Neuronal stem cell (in vitro differentiated cells): ENCODE results near the gene ADGRE1.

ENCODE experiments used
- DNase-seq: peaks from one replicate; pipeline ENCODE4 v3.0.0-alpha.2; 2013; ENCODE audit warnings: low spot score
- H2AFZ ChIP-seq: one replicate; pipeline ENCODE4 v1.6.1; 2013; ENCODE audit warnings: mild to moderate bottlenecking, low read length, inconsistent platforms
- H2AK5ac ChIP-seq: 2 replicates; pipeline ENCODE4 v1.6.1; 2013; ENCODE audit warnings: low read depth, mild to moderate bottlenecking, inconsistent platforms, low read length, moderate library complexity, mixed read lengths
- H2BK120ac ChIP-seq: 2 replicates; pipeline ENCODE4 v1.6.1; 2013; ENCODE audit warnings: low read depth, mild to moderate bottlenecking, inconsistent platforms, low read length, moderate library complexity, mixed read lengths
- H2BK12ac ChIP-seq: one replicate; pipeline ENCODE4 v1.6.1; 2013; ENCODE audit warnings: low read length, inconsistent platforms
- H2BK15ac ChIP-seq: 2 replicates; pipeline ENCODE4 v1.6.1; 2013; ENCODE audit warnings: mild to moderate bottlenecking, low read length, inconsistent platforms, mixed read lengths
- H2BK5ac ChIP-seq: one replicate; pipeline ENCODE4 v1.6.1; 2013; ENCODE audit warnings: inconsistent platforms, mild to moderate bottlenecking, low read length, moderate library complexity
- H3K14ac ChIP-seq: one replicate; pipeline ENCODE4 v1.6.1; 2013; ENCODE audit warnings: low read length, inconsistent platforms
- H3K18ac ChIP-seq: 2 replicates; pipeline ENCODE4 v1.6.1; 2013; ENCODE audit warnings: low read length, inconsistent platforms
- H3K23ac ChIP-seq: 2 replicates; pipeline ENCODE4 v1.6.1; 2013; ENCODE audit warnings: low read depth, mild to moderate bottlenecking, mixed read lengths, low read length, inconsistent platforms; ENCODE audit not compliant: poor library complexity
- H3K27ac ChIP-seq: replicated peaks from 3 replicates; pipeline ENCODE4 v1.5.1; 2013; ENCODE audit warnings: low read length, inconsistent platforms
- H3K27me3 ChIP-seq, 3 experiments: 2 replicates each; pipeline ENCODE4 v1.6.1; 2013; ENCODE audit warnings: low read length in 3 of 3, mild to moderate bottlenecking in 2 of 3, inconsistent platforms in 1 of 3, low read depth in 1 of 3, mixed read lengths in 1 of 3, moderate library complexity in 1 of 3; ENCODE audit not compliant: control insufficient read depth in 3 of 3, insufficient read depth in 3 of 3
- H3K36me3 ChIP-seq, 2 donors: replicated peaks in 1 of 2; 2 replicates each; pipeline ENCODE4 v1.6.1; 2013; ENCODE audit warnings: low read length in 2 of 2; ENCODE audit not compliant: control insufficient read depth in 2 of 2, insufficient read depth in 2 of 2
- H3K4ac ChIP-seq: 2 replicates; pipeline ENCODE4 v1.6.1; 2013; ENCODE audit warnings: inconsistent platforms, mild to moderate bottlenecking, low read length, moderate library complexity
- H3K4me1 ChIP-seq, 2 donors: 1 replicate in 1 of 2; 2 replicates in 1 of 2; pipeline ENCODE4 v1.6.1; 2013; ENCODE audit warnings: low read length in 2 of 2, low read depth in 1 of 2; ENCODE audit not compliant: control insufficient read depth in 2 of 2, insufficient read depth in 1 of 2
- H3K4me2 ChIP-seq: one replicate; pipeline ENCODE4 v1.6.1; 2013; ENCODE audit warnings: mild to moderate bottlenecking, low read length, inconsistent platforms; ENCODE audit not compliant: insufficient read depth, poor library complexity, severe bottlenecking
- H3K4me3 ChIP-seq, 2 donors: 2 replicates each; pipeline ENCODE4 v1.5.1; 2013; ENCODE audit warnings: low read length in 2 of 2, mild to moderate bottlenecking in 2 of 2, inconsistent platforms in 1 of 2, moderate library complexity in 1 of 2
- H3K79me1 ChIP-seq: one replicate; pipeline ENCODE4 v1.6.1; 2013; ENCODE audit warnings: low read depth, mild to moderate bottlenecking, inconsistent platforms, low read length, moderate library complexity
- H3K9ac ChIP-seq: one replicate; pipeline ENCODE4 v1.6.1; 2013; ENCODE audit warnings: mild to moderate bottlenecking, low read depth, low read length, inconsistent platforms; ENCODE audit not compliant: poor library complexity
- H3K9me3 ChIP-seq, 2 donors: replicated peaks in 1 of 2; 2 replicates each; pipeline versions ENCODE3 to v1.6.1; 2013; ENCODE audit warnings: low read length in 2 of 2, mild to moderate bottlenecking in 2 of 2, inconsistent platforms in 1 of 2, low read depth in 1 of 2, mixed read lengths in 1 of 2, moderate library complexity in 1 of 2; ENCODE audit not compliant: control insufficient read depth in 2 of 2, insufficient read depth in 1 of 2
- H4K8ac ChIP-seq: one replicate; pipeline ENCODE4 v1.6.1; 2013; ENCODE audit warnings: low read depth, mild to moderate bottlenecking, inconsistent platforms, low read length, moderate library complexity
- H4K91ac ChIP-seq: one replicate; pipeline ENCODE4 v1.6.1; 2013; ENCODE audit warnings: low read length, low read depth, mild to moderate bottlenecking, inconsistent platforms; ENCODE audit not compliant: poor library complexity
- WGBS, 2 donors: extraction: QIAGEN DNeasy Blood & Tissue Kit; methylation state at CpG; one replicate each; pipeline ENCODE4 v1.1.7; 2013; ENCODE audit warnings: missing lambda C conversion rate in 2 of 2, mixed read lengths in 1 of 2; ENCODE audit not compliant: insufficient read length in 2 of 2, insufficient replicate concordance in 1 of 2; ENCODE audit errors: extremely low coverage in 2 of 2; 5-methylcytosine and 5-hydroxymethylcytosine counted together

ADGRE1 gene

GRCh38 chr19:6852001-6852400 lies 35.4 kb upstream of the ADGRE1 start:
- H3K18ac ChIP-seq: no peak overlapping the region
- peaks cover 0 to 6% of the 10 kb centered on the region in 2 donors for H3K9me3 ChIP-seq
- H3K27ac ChIP-seq: no peak overlapping the region
- WGBS, 2 donors: no CpG with 5 or more reads among the region's 1 CpG
- H2BK120ac ChIP-seq: no peak overlapping the region
- no peak overlapping the region for H3K4me2 ChIP-seq
- no peak for DNase-seq
- no peaks in the 10 kb centered on the region for H3K36me3 ChIP-seq
- H3K9ac ChIP-seq: no peak overlapping the region
- no peak overlapping the region for H3K4me3 ChIP-seq
- no peak overlapping the region for H4K8ac ChIP-seq
- H2AFZ ChIP-seq: no peak overlapping the region
- H2AK5ac ChIP-seq: no peak overlapping the region
- no peak overlapping the region for H2BK12ac ChIP-seq
- no peak overlapping the region for H3K14ac ChIP-seq
- H4K91ac ChIP-seq: no peak overlapping the region
- H3K4ac ChIP-seq: no peak overlapping the region
- no peaks in the 10 kb centered on the region for H3K4me1 ChIP-seq
- no peak overlapping the region for H2BK5ac ChIP-seq
- no peaks in the 10 kb centered on the region for H3K79me1 ChIP-seq
- no peak overlapping the region for H3K23ac ChIP-seq
- peaks cover 0 to 3% (median 0%) of the 10 kb centered on the region in 3 experiments for H3K27me3 ChIP-seq
- H2BK15ac ChIP-seq: no peak overlapping the region

- H3K23ac ChIP-seq: no peak overlapping the region
- no peak overlapping the region for H2AFZ ChIP-seq
- no peak overlapping the region for H3K4me3 ChIP-seq
- no peak overlapping the region for H4K8ac ChIP-seq
- H2BK12ac ChIP-seq: no peak overlapping the region
- H3K18ac ChIP-seq: no peak overlapping the region
- peaks cover 0 to 3% (median 0%) of the 10 kb centered on the region in 3 experiments for H3K27me3 ChIP-seq
- H3K4me2 ChIP-seq: no peak overlapping the region
- H2AK5ac ChIP-seq: peak overlapping the region; percentile 43
- H3K9me3 ChIP-seq: peaks cover 0 to 6% of the 10 kb centered on the region in 2 donors
- peak overlapping the region; percentile 12 for H3K9ac ChIP-seq
- H2BK120ac ChIP-seq: no peak overlapping the region
- H3K14ac ChIP-seq: no peak overlapping the region
- peak overlapping the region; percentile 53 for H3K4ac ChIP-seq
- no CpG with 5 or more reads among the region's 11 CpGs for WGBS, 2 donors
- H3K36me3 ChIP-seq: no peaks in the 10 kb centered on the region
- no peak overlapping the region for H3K27ac ChIP-seq
- H4K91ac ChIP-seq: no peak overlapping the region
- no peak overlapping the region for H2BK15ac ChIP-seq
- H3K4me1 ChIP-seq: no peaks in the 10 kb centered on the region
- H3K79me1 ChIP-seq: no peaks in the 10 kb centered on the region
- no peak for DNase-seq
- no peak overlapping the region for H2BK5ac ChIP-seq
Observed at GRCh38 chr19:6853868-6854267, 33.5 kb upstream of the ADGRE1 start.

- Histone ChIP-seq H4K91ac (no peak overlapping the region), H3K23ac (no peak overlapping the region), H3K18ac (no peak overlapping the region), H3K9me3 (peaks cover 0 to 6% of the 10 kb centered on the region in 2 donors), H3K4me2 (no peak overlapping the region), H4K8ac (no peak overlapping the region), H3K4ac (no peak overlapping the region), H2BK5ac (no peak overlapping the region), H2AK5ac (no peak overlapping the region), H3K36me3 (no peaks in the 10 kb centered on the region), H2BK15ac (no peak overlapping the region), H3K27me3 (peaks cover 0 to 3% (median 0%) of the 10 kb centered on the region in 3 experiments), H3K4me3 (no peak overlapping the region), H2AFZ (no peak overlapping the region), H2BK12ac (no peak overlapping the region), H3K79me1 (no peaks in the 10 kb centered on the region), H3K9ac (no peak overlapping the region), H3K14ac (no peak overlapping the region), H3K4me1 (no peaks in the 10 kb centered on the region), H2BK120ac (no peak overlapping the region), H3K27ac (no peak overlapping the region)
- DNase-seq: no peak
- WGBS, 2 donors: no CpG with 5 or more reads among the region's 2 CpGs
Observed at GRCh38 chr19:6854758-6855157, 32.6 kb upstream of the ADGRE1 start.

- no peak overlapping the region for H2AK5ac ChIP-seq
- no peak overlapping the region for H2BK15ac ChIP-seq
- H3K27ac ChIP-seq: no peak overlapping the region
- H3K4me1 ChIP-seq: no peaks in the 10 kb centered on the region
- WGBS, 2 donors: no CpG with 5 or more reads among the region's 14 CpGs
- H3K14ac ChIP-seq: no peak overlapping the region
- no peak overlapping the region for H3K23ac ChIP-seq
- H3K4me2 ChIP-seq: no peak overlapping the region
- H2BK120ac ChIP-seq: no peak overlapping the region
- H3K18ac ChIP-seq: no peak overlapping the region
- no peak overlapping the region for H2BK12ac ChIP-seq
- no peaks in the 10 kb centered on the region for H3K79me1 ChIP-seq
- no peak for DNase-seq
- H3K4ac ChIP-seq: no peak overlapping the region
- H3K4me3 ChIP-seq: no peak overlapping the region
- no peak overlapping the region for H2BK5ac ChIP-seq
- no peak overlapping the region for H3K9ac ChIP-seq
- peaks cover 0 to 3% (median 0%) of the 10 kb centered on the region in 3 experiments for H3K27me3 ChIP-seq
- H3K36me3 ChIP-seq: no peaks in the 10 kb centered on the region
- H4K91ac ChIP-seq: no peak overlapping the region
- no peak overlapping the region for H2AFZ ChIP-seq
- peaks cover 0 to 3% of the 10 kb centered on the region in 2 donors for H3K9me3 ChIP-seq
- H4K8ac ChIP-seq: no peak overlapping the region
Observed at GRCh38 chr19:6856749-6857372, 30.5 kb upstream of the ADGRE1 start.
